HL-60 (cell line): ENCODE data around the gene KRTAP20-4.

Experiments
- TF ChIP-seq, protein P1 (sequence below): IDR thresholded peaks from one replicate; pipeline ENCODE4 v1.5.1; 2011; ENCODE audit warnings: low read length, control low read depth, inconsistent platforms; ENCODE audit not compliant: insufficient read depth
- TF ChIP-seq, protein P2 (sequence below): IDR thresholded peaks from 2 replicates; pipeline ENCODE4 v1.6.1; 2012; ENCODE audit warnings: low read depth; ENCODE audit not compliant: insufficient replicate concordance

DNA sequence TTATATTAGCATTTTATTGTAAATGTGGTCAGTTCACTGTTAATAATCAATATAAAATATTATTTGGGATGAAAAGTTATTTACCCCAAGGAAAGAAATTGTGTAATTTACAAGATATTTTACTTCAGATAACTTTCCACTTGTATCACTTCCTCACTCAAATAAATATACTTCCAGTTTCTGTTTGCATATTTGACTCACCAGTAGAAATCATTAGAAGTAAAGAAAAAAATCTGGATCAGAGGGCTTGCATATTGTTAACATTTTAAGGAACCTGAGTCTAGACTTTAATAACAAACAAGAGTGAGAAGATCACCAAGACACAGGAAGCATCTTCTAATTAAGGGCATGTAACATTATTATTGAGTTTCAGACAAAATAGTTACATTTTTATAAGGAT, 347 bp upstream of the KRTAP20-4 start:
- TF ChIP-seq, protein P1, sequence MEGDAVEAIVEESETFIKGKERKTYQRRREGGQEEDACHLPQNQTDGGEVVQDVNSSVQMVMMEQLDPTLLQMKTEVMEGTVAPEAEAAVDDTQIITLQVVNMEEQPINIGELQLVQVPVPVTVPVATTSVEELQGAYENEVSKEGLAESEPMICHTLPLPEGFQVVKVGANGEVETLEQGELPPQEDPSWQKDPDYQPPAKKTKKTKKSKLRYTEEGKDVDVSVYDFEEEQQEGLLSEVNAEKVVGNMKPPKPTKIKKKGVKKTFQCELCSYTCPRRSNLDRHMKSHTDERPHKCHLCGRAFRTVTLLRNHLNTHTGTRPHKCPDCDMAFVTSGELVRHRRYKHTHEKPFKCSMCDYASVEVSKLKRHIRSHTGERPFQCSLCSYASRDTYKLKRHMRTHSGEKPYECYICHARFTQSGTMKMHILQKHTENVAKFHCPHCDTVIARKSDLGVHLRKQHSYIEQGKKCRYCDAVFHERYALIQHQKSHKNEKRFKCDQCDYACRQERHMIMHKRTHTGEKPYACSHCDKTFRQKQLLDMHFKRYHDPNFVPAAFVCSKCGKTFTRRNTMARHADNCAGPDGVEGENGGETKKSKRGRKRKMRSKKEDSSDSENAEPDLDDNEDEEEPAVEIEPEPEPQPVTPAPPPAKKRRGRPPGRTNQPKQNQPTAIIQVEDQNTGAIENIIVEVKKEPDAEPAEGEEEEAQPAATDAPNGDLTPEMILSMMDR: no peak
- TF ChIP-seq, protein P2, sequence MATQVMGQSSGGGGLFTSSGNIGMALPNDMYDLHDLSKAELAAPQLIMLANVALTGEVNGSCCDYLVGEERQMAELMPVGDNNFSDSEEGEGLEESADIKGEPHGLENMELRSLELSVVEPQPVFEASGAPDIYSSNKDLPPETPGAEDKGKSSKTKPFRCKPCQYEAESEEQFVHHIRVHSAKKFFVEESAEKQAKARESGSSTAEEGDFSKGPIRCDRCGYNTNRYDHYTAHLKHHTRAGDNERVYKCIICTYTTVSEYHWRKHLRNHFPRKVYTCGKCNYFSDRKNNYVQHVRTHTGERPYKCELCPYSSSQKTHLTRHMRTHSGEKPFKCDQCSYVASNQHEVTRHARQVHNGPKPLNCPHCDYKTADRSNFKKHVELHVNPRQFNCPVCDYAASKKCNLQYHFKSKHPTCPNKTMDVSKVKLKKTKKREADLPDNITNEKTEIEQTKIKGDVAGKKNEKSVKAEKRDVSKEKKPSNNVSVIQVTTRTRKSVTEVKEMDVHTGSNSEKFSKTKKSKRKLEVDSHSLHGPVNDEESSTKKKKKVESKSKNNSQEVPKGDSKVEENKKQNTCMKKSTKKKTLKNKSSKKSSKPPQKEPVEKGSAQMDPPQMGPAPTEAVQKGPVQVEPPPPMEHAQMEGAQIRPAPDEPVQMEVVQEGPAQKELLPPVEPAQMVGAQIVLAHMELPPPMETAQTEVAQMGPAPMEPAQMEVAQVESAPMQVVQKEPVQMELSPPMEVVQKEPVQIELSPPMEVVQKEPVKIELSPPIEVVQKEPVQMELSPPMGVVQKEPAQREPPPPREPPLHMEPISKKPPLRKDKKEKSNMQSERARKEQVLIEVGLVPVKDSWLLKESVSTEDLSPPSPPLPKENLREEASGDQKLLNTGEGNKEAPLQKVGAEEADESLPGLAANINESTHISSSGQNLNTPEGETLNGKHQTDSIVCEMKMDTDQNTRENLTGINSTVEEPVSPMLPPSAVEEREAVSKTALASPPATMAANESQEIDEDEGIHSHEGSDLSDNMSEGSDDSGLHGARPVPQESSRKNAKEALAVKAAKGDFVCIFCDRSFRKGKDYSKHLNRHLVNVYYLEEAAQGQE: no peak
